Measurements from ENCODE around the gene RBMS1.

- TF ChIP-seq CTCF (IDR thresholded peaks at IDR 0.05; ENCODE audit: insufficient read depth, low read length) = no peak
- TF ChIP-seq REST (IDR thresholded peaks at IDR 0.05; ENCODE audit: insufficient replicate concordance, low read depth) = no peak
- no peak for TF ChIP-seq GABPA (IDR thresholded peaks at IDR 0.05; ENCODE audit: low read depth)
- no peak for TF ChIP-seq POLR2AphosphoS5 (IDR thresholded peaks at IDR 0.05; ENCODE audit: low read depth)
- TF ChIP-seq SPI1 (IDR thresholded peaks at IDR 0.05; ENCODE audit: borderline replicate concordance, low read depth) = peak; percentile 63; the same call in 1 of the 2 replicates
Observed at GRCh38 chr2:160433466-160434140, 60.0 kb downstream of the RBMS1 start.

Measured in HL-60 (cell line).